H1 (cell line): ENCODE measurements around the gene RAMP3. TPM values are rescaled to one million over a fixed set of nuclear protein-coding genes. Genes with fewer than 3 reads are reported as not detected.

Source experiments
- CTCF ChIA-PET: fragments of 300-600 bp; sonication (Branson Sonifier 250); formaldehyde crosslinking; loops from one replicate; lab custom pipeline; 2021; ENCODE audit not compliant: partially characterized antibody; lab: Charles Lee
- POLR2A ChIA-PET: fragments of 300-600 bp; sonication (Branson Sonifier 250); formaldehyde crosslinking; loops from one replicate; lab custom pipeline; 2021; ENCODE audit warnings: inconsistent platforms; ENCODE audit not compliant: partially characterized antibody; lab: Charles Lee
- DNase-seq, 2 experiments: peaks; one replicate each; pipeline versions ENCODE4 v3.0.0 to v3.0.0-alpha.2; 2010 to 2022; ENCODE audit warnings: low spot score in 2 of 2, low read depth in 1 of 2, mixed read lengths in 1 of 2
- FAIRE-seq: peaks from 2 replicates; lab custom pipeline; 2011; peaks lifted over from hg19 to GRCh38; lab: Jason Lieb, UNC
- H2AFZ ChIP-seq: 2 replicates; pipeline ENCODE4 v1.8.1; 2012; ENCODE audit warnings: low read length, inconsistent platforms
- H2AK5ac ChIP-seq: 2 replicates; pipeline ENCODE4 v1.6.1; 2013; ENCODE audit warnings: low read depth, low read length
- H2BK120ac ChIP-seq: replicated peaks from 2 replicates; pipeline ENCODE3; 2013; ENCODE audit warnings: low read depth, low read length, inconsistent platforms
- H2BK12ac ChIP-seq: 2 replicates; pipeline ENCODE4 v1.6.1; 2013; ENCODE audit warnings: low read depth, low read length
- H2BK15ac ChIP-seq: 2 replicates; pipeline ENCODE4 v1.6.1; 2013; ENCODE audit warnings: low read length
- H2BK20ac ChIP-seq: 2 replicates; pipeline ENCODE4 v1.6.1; 2013; ENCODE audit warnings: low read length
- H2BK5ac ChIP-seq: 2 replicates; pipeline ENCODE4 v1.6.1; 2013; ENCODE audit warnings: low read depth, low read length
- H3K14ac ChIP-seq: 2 replicates; pipeline ENCODE4 v1.6.1; 2013; ENCODE audit warnings: inconsistent platforms; ENCODE audit not compliant: insufficient read length
- H3K18ac ChIP-seq: 2 replicates; pipeline ENCODE4 v1.6.1; 2013; ENCODE audit warnings: low read length; ENCODE audit errors: extremely low read depth
- H3K23ac ChIP-seq: 2 replicates; pipeline ENCODE4 v1.6.1; 2013; ENCODE audit warnings: inconsistent platforms; ENCODE audit not compliant: insufficient read length
- H3K23me2 ChIP-seq: 2 replicates; pipeline ENCODE4 v1.6.1; 2013; ENCODE audit warnings: low read depth, low read length
- H3K27ac ChIP-seq: 2 replicates; pipeline ENCODE4 v1.6.1; 2011; ENCODE audit warnings: low read depth, low read length, inconsistent platforms
- H3K27me3 ChIP-seq, 4 experiments: replicated peaks in 1 of 4; 1 replicate in 1 of 4; 2 replicates in 3 of 4; pipeline versions ENCODE4 v1.6.1 to v1.8.1; 2011 to 2013; ENCODE audit warnings: low read length in 3 of 4, mild to moderate bottlenecking in 3 of 4, inconsistent platforms in 2 of 4, mixed read lengths in 2 of 4, moderate library complexity in 1 of 4; ENCODE audit not compliant: control insufficient read depth in 3 of 4, insufficient read depth in 3 of 4; ENCODE audit errors: extremely low read depth in 1 of 4
- H3K36me3 ChIP-seq, 4 experiments: 2 replicates each; pipeline versions ENCODE4 v1.6.1 to v1.8.1; 2011 to 2013; ENCODE audit warnings: mild to moderate bottlenecking in 4 of 4, low read length in 3 of 4, moderate library complexity in 2 of 4, control low read depth in 1 of 4, inconsistent platforms in 1 of 4; ENCODE audit not compliant: insufficient read depth in 4 of 4, control insufficient read depth in 2 of 4
- H3K4ac ChIP-seq: replicated peaks from 2 replicates; pipeline ENCODE3; 2013; ENCODE audit warnings: low read length, low read depth, mixed read lengths, inconsistent platforms; ENCODE audit not compliant: insufficient read length
- H3K4me1 ChIP-seq, 4 experiments: replicated peaks in 1 of 4; 1 replicate in 1 of 4; 2 replicates in 3 of 4; pipeline versions ENCODE4 v1.6.1 to v1.8.1; 2011 to 2013; ENCODE audit warnings: low read length in 3 of 4, inconsistent platforms in 2 of 4, mixed read lengths in 1 of 4; ENCODE audit not compliant: insufficient read depth in 4 of 4, control insufficient read depth in 3 of 4
- H3K4me2 ChIP-seq, 2 experiments: 2 replicates each; pipeline versions ENCODE4 v1.6.1 to v1.8.1; 2011 to 2013; ENCODE audit warnings: low read depth in 2 of 2, low read length in 2 of 2, control low read depth in 1 of 2, inconsistent platforms in 1 of 2, mild to moderate bottlenecking in 1 of 2; ENCODE audit not compliant: insufficient read depth in 1 of 2
- H3K4me3 ChIP-seq, 4 experiments: fragments of 200-600, 300-600 bp in 1 of 4; sonication (generic), shearing (Covaris generic), sonication (Bioruptor Twin) in 1 of 4; 2 replicates each; pipeline versions ENCODE4 v1.5.1 to v1.8.1; 2011 to 2016; ENCODE audit warnings: low read length in 4 of 4, low read depth in 3 of 4, control low read depth in 2 of 4, inconsistent platforms in 2 of 4, mild to moderate bottlenecking in 2 of 4, mixed read lengths in 1 of 4, moderate library complexity in 1 of 4; ENCODE audit not compliant: insufficient read depth in 2 of 4; ENCODE audit errors: extremely low read depth in 1 of 4
- H3K56ac ChIP-seq: replicated peaks from 2 replicates; pipeline ENCODE3; 2013; ENCODE audit warnings: low read depth, mild to moderate bottlenecking, mixed read lengths, low read length, inconsistent platforms; ENCODE audit not compliant: insufficient read length
- H3K79me1 ChIP-seq: 2 replicates; pipeline ENCODE4 v1.6.1; 2013; ENCODE audit warnings: low read depth, low read length, control low read depth
- H3K79me2 ChIP-seq, 2 experiments: 2 replicates each; pipeline versions ENCODE4 v1.6.1 to v1.8.1; 2012 to 2013; ENCODE audit warnings: low read length in 2 of 2, mild to moderate bottlenecking in 2 of 2, inconsistent platforms in 1 of 2; ENCODE audit not compliant: insufficient read depth in 2 of 2, control insufficient read depth in 1 of 2
- H3K9ac ChIP-seq, 4 experiments: replicated peaks in 1 of 4; 1 replicate in 1 of 4; 2 replicates in 3 of 4; pipeline versions ENCODE4 v1.6.1 to v1.8.1; 2011 to 2013; ENCODE audit warnings: low read depth in 3 of 4, low read length in 3 of 4, control low read depth in 2 of 4, mild to moderate bottlenecking in 2 of 4, moderate library complexity in 2 of 4, inconsistent platforms in 1 of 4; ENCODE audit errors: extremely low read depth in 1 of 4
- H3K9me3 ChIP-seq, 2 experiments: 2 replicates each; pipeline versions ENCODE4 v1.6.1 to v1.8.1; 2012 to 2013; ENCODE audit warnings: mild to moderate bottlenecking in 2 of 2, moderate library complexity in 2 of 2, control low read depth in 1 of 2, inconsistent platforms in 1 of 2, low read depth in 1 of 2, low read length in 1 of 2, mixed read lengths in 1 of 2; ENCODE audit not compliant: insufficient read depth in 2 of 2
- H4K20me1 ChIP-seq, 2 experiments: replicated peaks in 1 of 2; 2 replicates each; pipeline versions ENCODE3 to v1.8.1; 2011 to 2013; ENCODE audit warnings: inconsistent platforms in 2 of 2, low read length in 2 of 2, mild to moderate bottlenecking in 1 of 2; ENCODE audit not compliant: insufficient read depth in 2 of 2, control insufficient read depth in 1 of 2
- H4K5ac ChIP-seq: 2 replicates; pipeline ENCODE4 v1.6.1; 2013; ENCODE audit warnings: low read length, low read depth, mixed read lengths, inconsistent platforms; ENCODE audit not compliant: insufficient read length
- H4K8ac ChIP-seq: 2 replicates; pipeline ENCODE4 v1.8.0; 2013; ENCODE audit warnings: mild to moderate bottlenecking, moderate library complexity, low read length, inconsistent platforms; ENCODE audit not compliant: insufficient read depth; ENCODE audit errors: extremely low read depth
- H4K91ac ChIP-seq: replicated peaks from 2 replicates; pipeline ENCODE3; 2013; ENCODE audit warnings: low read length, mixed read lengths, inconsistent platforms; ENCODE audit not compliant: insufficient read length
- EGR1 ChIP-seq: IDR thresholded peaks from 2 replicates; pipeline ENCODE4 v1.6.1; 2011; ENCODE audit warnings: low read depth, low read length, borderline replicate concordance
- KDM4A ChIP-seq: IDR thresholded peaks from one replicate; pipeline ENCODE4 v1.7.1; 2012; ENCODE audit warnings: low read depth, mild to moderate bottlenecking, moderate library complexity, low read length, inconsistent platforms; ENCODE audit not compliant: severe bottlenecking
- WGBS, 2 experiments: shearing (Covaris generic) in 1 of 2; methylation state at CpG; one replicate each; pipeline versions ENCODE4 v1.1.6 to v1.1.7; 2013 to 2015; ENCODE audit warnings: low lambda C conversion rate in 2 of 2, mixed read lengths in 2 of 2, inconsistent platforms in 1 of 2, low coverage in 1 of 2, missing lambda C conversion rate in 1 of 2; ENCODE audit not compliant: insufficient replicate concordance in 2 of 2, insufficient coverage in 1 of 2, insufficient read length in 1 of 2; ENCODE audit errors: extremely low coverage in 1 of 2, missing lambda C conversion rate in 1 of 2; 5-methylcytosine and 5-hydroxymethylcytosine counted together
- long read RNA-seq, 2 experiments: library from RNA in 1 of 2; library from capped mRNA in 1 of 2; stranded (forward); transcript quantifications; one replicate each; pipeline ENCODE4 v2.0.0, GENCODE V29; 2021; ENCODE audit warnings: inconsistent platforms in 1 of 2
- polyA minus RNA-seq, 3 experiments: library from RNA; depleted of rRNA, polyadenylated mRNA; stranded (reverse); fragments of >200 nt; gene quantifications; 1 replicate in 2 of 3; 2 replicates in 1 of 3; pipeline ENCODE4 v1.2.3, GENCODE V29; 2011
- polyA plus RNA-seq, 7 experiments: library from polyadenylated mRNA; depleted of rRNA in 3 of 7; stranded (reverse) in 5 of 7; unstranded in 2 of 7; fragments of >200 nt in 5 of 7; fragments of 200-250 nt in 2 of 7; gene quantifications; 1 replicate in 5 of 7; 2 replicates in 1 of 7; 4 replicates in 1 of 7; pipeline versions ENCODE4 v1.2.1 to v1.2.3, GENCODE V29; 2011 to 2013; ENCODE audit warnings: missing spikeins in 2 of 7, mixed read lengths in 2 of 7
- total RNA-seq: library from RNA; stranded (reverse); fragmentation: NEBNext Ultra II Directional; extraction: Animal tissue kit (Norgen Biotek cat#: 25700); gene quantifications from 2 replicates; pipeline ENCODE4 v1.2.1, GENCODE V29; 2021

Gene RAMP3, protein sequence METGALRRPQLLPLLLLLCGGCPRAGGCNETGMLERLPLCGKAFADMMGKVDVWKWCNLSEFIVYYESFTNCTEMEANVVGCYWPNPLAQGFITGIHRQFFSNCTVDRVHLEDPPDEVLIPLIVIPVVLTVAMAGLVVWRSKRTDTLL
- total RNA-seq: 0.88 and 0.92 TPM in 2 replicates
- 0.98 and 2.7 TPM in 2 replicates for polyA plus RNA-seq (2011; rRNA removed)
- polyA plus RNA-seq (2011; cell fraction: cytosol; rRNA removed): 1.7 TPM
- 1.7 TPM for polyA plus RNA-seq (2011; cell fraction: nucleus; rRNA removed)
- polyA plus RNA-seq (2012, experiment 1 of 2): 0.84 to 1.3 TPM (median 1.0 TPM) in 4 replicates
- 1.2 TPM for polyA plus RNA-seq (2012, experiment 2 of 2)
- 1.2 TPM for polyA plus RNA-seq (2013, experiment 1 of 2)
- 1.6 TPM for polyA plus RNA-seq (2013, experiment 2 of 2)
- 1.3 and 1.5 TPM in 2 replicates for polyA minus RNA-seq (2011; rRNA and poly(A)+ RNA removed)
- polyA minus RNA-seq (2011; cell fraction: cytosol; rRNA and poly(A)+ RNA removed): not detected
- not detected for polyA minus RNA-seq (2011; cell fraction: nucleus; rRNA and poly(A)+ RNA removed)
- long read RNA-seq, experiment 1, partial matches to known transcripts: 0 of 3 reads
- long read RNA-seq, experiment 1, other reads (novel, unspliced or antisense): 1 of 3 reads
- long read RNA-seq, experiment 2: 0 reads

- H3K9ac ChIP-seq: no peak within 1 kb of the TSS
- H3K79me1 ChIP-seq: no peaks in the 10 kb centered on the region
- peaks cover 0 to 5% (median 0%) of the 10 kb centered on the region in 4 experiments; a peak in 3 of 7 replicates for H3K4me1 ChIP-seq
- H3K4me3 ChIP-seq: peak within 1 kb of the TSS; percentile 51 to 83 (median 53)
- peak within 1 kb of the TSS; percentile 76; the same call in 1 of the 2 replicates for H2AK5ac ChIP-seq
- H3K14ac ChIP-seq: no peak within 1 kb of the TSS
- H3K27me3 ChIP-seq: peaks cover 0 to 24% (median 16%) of the 10 kb centered on the region in 4 experiments; a peak in 5 of 7 replicates
- peaks cover 0 to 7% of the 10 kb centered on the region in 2 experiments for H4K20me1 ChIP-seq
- no peak within 1 kb of the TSS for H3K18ac ChIP-seq
- H2BK15ac ChIP-seq: no peak within 1 kb of the TSS
- H2BK5ac ChIP-seq: no peak within 1 kb of the TSS
- ChIA-PET CTCF (interaction anchor here (0.7 to 6.2 kb wide), 8 partner anchors 10 to 505 kb away, joined by 3 to 56 read pairs (median 3); no protein-coding TSS in a partner anchor), POLR2A (interaction anchor here (1.0 to 1.2 kb wide), 2 partner anchors 46 to 103 kb away, joined by 3 to 4 read pairs; partner anchors contain the start of gene TBRG4)
- H3K9me3 ChIP-seq: no peaks in the 10 kb centered on the region
- no peak within 1 kb of the TSS for H3K23ac ChIP-seq
- DNase-seq: peak in 1 of 2 experiments; percentile 67
- no peak within 1 kb of the TSS for H2BK20ac ChIP-seq
- FAIRE-seq: no peak
- no peaks in the 10 kb centered on the region for H3K36me3 ChIP-seq
- peak within 1 kb of the TSS; percentile 34 to 77 for H3K4me2 ChIP-seq
- TF ChIP-seq KDM4A (peak; percentile 95), EGR1 (no peak)
- H2BK120ac ChIP-seq: no peak within 1 kb of the TSS
- H2BK12ac ChIP-seq: peak within 1 kb of the TSS; percentile 19; the same call in 1 of the 2 replicates
- H4K8ac ChIP-seq: no peak within 1 kb of the TSS; the same call in 1 of the 2 replicates
- no peak within 1 kb of the TSS for H4K5ac ChIP-seq
- H3K56ac ChIP-seq: peak within 1 kb of the TSS; percentile 11
- WGBS, 2 experiments: 27% methylated on average over 33 of the region's 56 CpGs; no CpG with 5 or more reads in 1 of the 2 experiments
- peak within 1 kb of the TSS; percentile 51 for H4K91ac ChIP-seq
- H3K23me2 ChIP-seq: peaks cover 6% of the 10 kb centered on the region
- H3K4ac ChIP-seq: peak within 1 kb of the TSS; percentile 86
- no peak within 1 kb of the TSS for H2AFZ ChIP-seq
- no peaks in the 10 kb centered on the region for H3K79me2 ChIP-seq
- H3K27ac ChIP-seq: no peak within 1 kb of the TSS
Measured at GRCh38 chr7:45157653-45158401, at the start of gene RAMP3. Gene RAMP3 (plus strand): TSS chr7:45157791. CDS start chr7:45157829, 38 bp downstream.
